SH-SY5Y (cell line): ENCODE measurements around the gene SLN.

Source experiments
- GATA2 ChIP-seq: IDR thresholded peaks from 2 replicates; pipeline ENCODE4 v1.6.1; 2011; ENCODE audit warnings: mild to moderate bottlenecking, low read depth, low read length
- GATA3 ChIP-seq: IDR thresholded peaks from 2 replicates; pipeline ENCODE4 v1.6.1; 2011; ENCODE audit warnings: low read depth, mild to moderate bottlenecking, low read length, moderate library complexity

SLN gene

GRCh38 chr11:107731941-107732688 is 20.3 kb upstream of the SLN start:
- no peak for TF ChIP-seq GATA3
- TF ChIP-seq GATA2: no peak

DNA sequence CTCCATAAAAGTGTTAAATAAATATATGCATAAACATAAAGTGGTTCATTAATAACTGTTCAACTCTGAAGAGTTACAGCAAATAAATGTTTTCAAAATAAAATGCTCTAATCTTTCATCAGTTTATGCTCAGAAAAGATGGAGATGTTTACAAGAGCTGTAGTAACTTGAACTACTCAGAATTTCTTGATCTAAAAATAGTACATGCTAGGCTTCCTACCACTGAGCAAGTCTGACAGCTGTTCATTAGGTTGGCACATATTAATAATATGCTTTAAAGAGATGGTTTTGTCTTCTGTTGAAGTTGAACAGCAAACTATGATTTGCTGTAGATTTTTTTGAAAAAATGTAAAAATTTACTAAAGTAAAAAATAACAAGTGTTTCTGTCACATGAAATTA is 10.8 kb upstream of the SLN start:
- TF ChIP-seq GATA2 (no peak), GATA3 (no peak)

GRCh38 chr11:107721207-107721606 is 9.4 kb upstream of the SLN start:
- TF ChIP-seq GATA3: no peak
- no peak for TF ChIP-seq GATA2

GRCh38 chr11:107720303-107720774 is 8.5 kb upstream of the SLN start:
- TF ChIP-seq GATA2 (peak; percentile 87), GATA3 (0 out of 2 replicates have a peak, but pooled peaks have one; percentile 43)

DNA sequence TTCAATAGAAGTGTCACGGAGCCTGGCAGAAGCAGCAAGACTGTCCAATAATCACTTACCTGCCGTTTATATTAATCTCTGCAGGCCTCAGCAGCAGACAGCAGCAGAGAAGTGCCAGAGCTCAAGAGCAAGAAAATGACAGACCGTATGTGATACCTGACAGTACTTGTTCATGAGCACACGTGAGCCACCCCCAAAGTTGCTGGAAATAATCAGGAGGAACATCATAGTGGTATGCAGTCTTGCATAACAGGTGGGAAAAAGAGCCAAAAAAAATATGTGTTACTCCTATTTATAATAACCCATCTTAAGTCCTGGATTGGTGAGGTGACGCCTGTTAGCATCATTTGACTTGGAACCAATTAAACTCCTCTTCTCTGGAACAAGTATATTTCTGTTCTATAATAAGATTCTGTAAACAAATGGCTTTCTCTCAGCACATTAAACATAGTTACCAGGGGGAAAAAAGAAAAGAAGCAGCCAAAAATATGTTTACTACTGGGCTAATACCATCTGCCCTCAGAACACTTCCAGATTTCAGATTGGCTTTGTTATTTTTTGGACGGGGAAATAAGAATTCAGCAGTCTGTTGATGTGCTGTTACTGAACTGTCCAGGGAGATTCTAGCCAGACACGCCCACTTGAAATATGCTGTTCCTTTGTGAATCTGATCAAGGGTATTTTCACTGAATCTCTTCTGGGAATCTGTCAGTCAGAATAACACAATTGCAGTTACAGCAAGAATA is 7.9 kb upstream of the SLN start:
- TF ChIP-seq GATA2 (no peak), GATA3 (no peak)

DNA sequence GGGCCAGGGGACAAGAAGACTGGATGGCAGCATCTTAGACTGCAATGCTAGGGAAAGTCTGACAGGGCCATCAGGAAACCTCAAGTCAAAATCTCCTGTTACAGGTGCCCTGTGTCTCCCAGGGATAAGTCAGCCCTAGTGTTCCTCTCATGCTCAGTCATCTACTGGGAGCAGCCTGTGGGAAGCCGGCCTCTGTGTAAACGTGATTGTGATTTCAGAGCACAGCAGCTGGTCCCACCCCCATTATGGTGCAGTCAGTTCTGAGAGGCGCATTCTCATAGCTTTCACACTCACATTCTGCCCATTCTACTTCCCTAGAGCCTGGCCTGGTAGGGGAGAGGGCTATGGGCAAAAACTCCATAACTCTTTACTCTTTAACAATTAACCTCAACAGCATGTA is 7.2 kb upstream of the SLN start:
- TF ChIP-seq GATA3 (no peak), GATA2 (no peak)

DNA sequence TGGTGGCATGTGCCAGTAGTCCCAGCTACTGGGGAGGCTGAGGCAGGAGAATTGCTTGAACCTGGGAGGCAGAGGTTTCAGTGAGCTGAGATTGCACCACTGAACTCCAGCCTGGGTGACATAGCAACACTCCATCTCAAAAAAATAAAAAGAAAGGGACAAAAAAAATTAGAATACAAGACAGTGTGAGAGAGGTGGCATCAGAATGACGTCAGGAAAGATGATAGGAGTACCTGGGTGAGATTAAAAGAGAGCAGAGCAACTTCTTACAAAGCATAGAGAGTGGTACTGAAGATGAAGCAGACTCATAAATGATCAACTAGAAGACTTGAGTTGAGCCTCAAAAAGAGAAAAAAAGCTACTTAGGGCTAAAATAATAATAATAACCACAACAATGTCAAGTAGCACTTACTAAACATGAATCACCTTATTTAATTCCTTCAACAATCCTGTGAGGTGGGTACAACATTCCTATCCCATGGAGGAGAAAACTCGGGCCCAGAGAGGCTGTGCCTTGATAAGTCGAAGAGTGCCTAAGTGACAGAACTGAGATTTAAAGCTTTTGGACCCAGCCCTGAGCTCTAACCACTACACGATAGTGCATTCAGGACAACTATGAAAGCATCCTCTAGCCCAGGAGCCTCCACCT is 5.2 kb upstream of the SLN start:
- no peak for TF ChIP-seq GATA3
- no peak for TF ChIP-seq GATA2

DNA sequence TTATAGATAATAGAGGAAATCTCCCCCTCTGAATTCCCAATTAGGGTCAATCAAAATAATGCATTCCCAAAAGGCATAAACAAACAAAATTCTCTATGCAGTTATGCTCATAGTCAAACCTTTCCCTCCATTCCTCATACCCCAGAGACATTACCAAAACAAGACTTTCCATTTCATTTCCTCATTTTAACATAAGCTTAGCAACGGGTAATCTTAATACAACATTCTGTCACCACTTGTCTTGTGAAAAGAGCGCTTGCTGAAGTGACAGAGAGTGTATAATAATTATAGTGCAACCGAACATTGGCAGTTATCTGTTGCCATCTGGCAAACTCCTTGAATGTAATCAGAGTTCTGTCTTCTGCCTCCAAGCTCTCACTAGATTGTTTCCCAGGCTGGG is 1.2 kb upstream of the SLN start:
- TF ChIP-seq GATA3 (no peak), GATA2 (no peak)

GRCh38 chr11:107710301-107710700 is 1.6 kb downstream of the SLN start:
- no peak for TF ChIP-seq GATA3
- no peak for TF ChIP-seq GATA2

- TF ChIP-seq GATA2 (no peak), GATA3 (no peak)
Measured at GRCh38 chr11:107708792-107709191, 3.1 kb downstream of the SLN start.

DNA sequence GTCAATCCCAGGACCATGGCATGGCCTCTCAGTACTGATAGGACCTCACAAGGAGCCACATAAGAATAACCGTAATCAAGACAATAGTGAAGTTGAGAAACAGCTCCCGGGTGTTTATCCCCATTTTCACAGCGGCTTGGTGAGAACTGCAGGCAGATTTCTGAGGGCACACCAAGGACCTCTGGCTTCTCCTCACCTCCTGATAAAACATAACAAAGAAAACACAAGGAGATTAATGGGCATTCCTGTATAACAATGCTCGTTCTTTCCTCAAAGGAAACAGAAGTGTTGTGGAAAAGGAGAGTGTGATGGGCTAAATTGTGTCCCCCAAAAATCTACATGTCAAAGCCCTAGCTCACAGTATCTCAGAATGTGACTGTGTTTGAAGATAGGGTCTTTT is 4.0 kb downstream of the SLN start:
- no peak for TF ChIP-seq GATA3

- TF ChIP-seq GATA2: no peak
- no peak for TF ChIP-seq GATA3
Measured at GRCh38 chr11:107707215-107707671, 4.6 kb downstream of the SLN start.

GRCh38 chr11:107706531-107706930 is 5.3 kb downstream of the SLN start:
- TF ChIP-seq GATA2 (no peak), GATA3 (no peak)

- TF ChIP-seq GATA2 (no peak), GATA3 (no peak)
Measured at GRCh38 chr11:107705027-107705426, 6.8 kb downstream of the SLN start.
